OCI-LY7 (cell line): ENCODE data around the gene ZSCAN9. TPM values are rescaled to one million over a fixed set of nuclear protein-coding genes. Genes with fewer than 3 reads are reported as not detected.
A peak's percentile ranks its signal among the peaks of the same experiment; 100 is the strongest.

Source experiments
- Bru-seq: library from RNA; stranded (reverse); fragments of 400-500 nt; gene quantifications from one replicate; lab custom pipeline; 2021; lab: Mats Ljungman, UMichigan
- BruChase-seq, 2 experiments: library from RNA; stranded (reverse); fragments of 400-500 nt; gene quantifications; one replicate each; lab custom pipeline; 2021; lab: Mats Ljungman, UMichigan
- BruUV-seq: library from RNA; stranded (reverse); fragments of 400-500 nt; replicated peaks from 2 replicates; lab custom pipeline; 2021; lab: Mats Ljungman, UMichigan
- CTCF ChIA-PET: fragments of 300-600 bp; sonication (Branson Sonifier 250); formaldehyde crosslinking; loops from one replicate; lab custom pipeline; 2022; ENCODE audit warnings: antibody characterized with exemption; ENCODE audit not compliant: unreplicated experiment; lab: Charles Lee
- POLR2A ChIA-PET: fragments of 300-600 bp; sonication (Branson Sonifier 250); formaldehyde crosslinking; loops from one replicate; lab custom pipeline; 2022; ENCODE audit warnings: antibody characterized with exemption; lab: Charles Lee
- DNase-seq: peaks from one replicate; pipeline ENCODE4 v3.0.0-alpha.2; 2015; ENCODE audit warnings: low spot score
- H2AFZ ChIP-seq: fragments of 200-600 bp; sonication (generic), shearing (Covaris generic); 2 replicates; pipeline ENCODE4 v1.6.1; 2014; ENCODE audit warnings: mild to moderate bottlenecking, antibody characterized with exemption, low read length, moderate library complexity
- H3K27ac ChIP-seq: fragments of 200-600 bp; sonication (generic); 2 replicates; pipeline ENCODE4 v1.5.1; 2014; ENCODE audit warnings: mixed run types, low read depth, mild to moderate bottlenecking, moderate library complexity, low read length, inconsistent platforms; ENCODE audit not compliant: poor library complexity, severe bottlenecking
- H3K36me3 ChIP-seq: fragments of 200-600 bp; sonication (generic); 2 replicates; pipeline ENCODE4 v1.6.1; 2014; ENCODE audit warnings: mild to moderate bottlenecking, antibody characterized with exemption, low read length, moderate library complexity, mixed read lengths; ENCODE audit not compliant: insufficient read depth
- H3K4me1 ChIP-seq: fragments of 200-600 bp; sonication (generic); 2 replicates; pipeline ENCODE4 v1.5.1; 2014; ENCODE audit warnings: mild to moderate bottlenecking, low read length; ENCODE audit not compliant: insufficient read depth, poor library complexity, severe bottlenecking
- H3K4me2 ChIP-seq: fragments of 200-600 bp; sonication (generic); 2 replicates; pipeline ENCODE4 v1.6.1; 2014; ENCODE audit warnings: mild to moderate bottlenecking, low read length
- H3K4me3 ChIP-seq: fragments of 200-600 bp; sonication (generic); 2 replicates; pipeline ENCODE4 v1.5.1; 2014; ENCODE audit warnings: mild to moderate bottlenecking, low read depth, low read length; ENCODE audit not compliant: poor library complexity, severe bottlenecking
- H3K79me2 ChIP-seq: fragments of 200-600 bp; sonication (generic); 2 replicates; pipeline ENCODE4 v1.6.1; 2016; ENCODE audit warnings: low read depth, mild to moderate bottlenecking, low read length, moderate library complexity, mixed read lengths; ENCODE audit not compliant: insufficient read depth
- H3K9me2 ChIP-seq: fragments of 200-600 bp; sonication (generic); 2 replicates; pipeline ENCODE4 v1.6.1; 2016; ENCODE audit warnings: mild to moderate bottlenecking, low read length, mixed read lengths; ENCODE audit not compliant: insufficient read depth
- H3K9me3 ChIP-seq: fragments of 200-600 bp; sonication (generic); 2 replicates; pipeline ENCODE4 v1.6.1; 2014; ENCODE audit warnings: mild to moderate bottlenecking, mixed run types, low read length, mixed read lengths
- H4K20me1 ChIP-seq: fragments of 200-600 bp; sonication (generic); 2 replicates; pipeline ENCODE4 v1.6.1; 2014; ENCODE audit warnings: mild to moderate bottlenecking, antibody characterized with exemption, low read length, moderate library complexity, mixed read lengths; ENCODE audit not compliant: insufficient read depth
- CTCF ChIP-seq: fragments of 200-600 bp; sonication (generic); conservative IDR thresholded peaks from 2 replicates; pipeline ENCODE4 v1.5.1; 2014; ENCODE audit warnings: mild to moderate bottlenecking, antibody characterized with exemption, low read length, moderate library complexity, mixed read lengths
- EZH2phosphoT487 ChIP-seq: fragments of 200-600 bp; sonication (generic); IDR thresholded peaks from 2 replicates; pipeline ENCODE4 v1.6.1; 2018; ENCODE audit warnings: low read depth, borderline replicate concordance, mild to moderate bottlenecking, mixed run types, antibody characterized with exemption, low read length, moderate library complexity, mixed read lengths
- intact Hi-C: fragments of 100-400 bp; cut with micrococcal nuclease; formaldehyde crosslinking; loops from one replicate; pipeline ENCODE4 v1.10.0; 2022; ENCODE audit not compliant: unreplicated experiment
- long read RNA-seq: library from polyadenylated mRNA; stranded (forward); transcript quantifications from one replicate; pipeline ENCODE4 v2.0.0, GENCODE V29; 2022
- total RNA-seq, 2 experiments: library from RNA; depleted of rRNA in 1 of 2; stranded (reverse); fragments of >200 nt in 1 of 2; shearing (Covaris generic) in 1 of 2; gene quantifications; 2 replicates each; pipeline ENCODE4 v1.2.3, GENCODE V29; 2014 to 2022

ZSCAN9 gene
- total RNA-seq (2014; rRNA removed; shearing (Covaris generic)) (7.3 and 9.0 TPM in 2 replicates), total RNA-seq (2022) (3.1 and 7.0 TPM in 2 replicates), Bru-seq, nascent RNA (percentile 61 among the genes with signal in this experiment), BruChase-seq, experiment 1, labeled RNA remaining after a 6-hour chase (percentile 50 among the genes with signal in this experiment), BruChase-seq, experiment 2, labeled RNA remaining after a 2-hour chase (percentile 63 among the genes with signal in this experiment)
- long read RNA-seq, partial matches to known transcripts, result 1 of 1 reads
- long read RNA-seq, other reads (novel, unspliced or antisense), result 0 of 1 reads

GRCh38 chr6:28225056-28225834, at the start of gene ZSCAN9:
ZSCAN9 (plus strand) TSS chr6:28225275; CDS start chr6:28227085, 1,810 bp downstream.
- intact Hi-C loops, result no loop called here
- H4K20me1 ChIP-seq, result no peaks in the 10 kb centered on the region
- CTCF ChIA-PET, result no interaction called here
- TSS peak; percentile 66 for BruUV-seq
- peak within 1 kb of the TSS; percentile 83 for H3K4me3 ChIP-seq
- peak; percentile 76 for DNase-seq
- no peak for TF ChIP-seq EZH2phosphoT487
- no peak for TF ChIP-seq CTCF
- 0 out of 2 replicates have a peak, but pooled peaks cover 4% of the 10 kb centered on the region for H3K36me3 ChIP-seq
- peak within 1 kb of the TSS; percentile 72 for H3K4me2 ChIP-seq
- POLR2A ChIA-PET, result no interaction called here
- no peaks in the 10 kb centered on the region for H3K9me3 ChIP-seq
- H2AFZ ChIP-seq, result peak within 1 kb of the TSS; percentile 82
- H3K27ac ChIP-seq, result no peak within 1 kb of the TSS
- no peaks in the 10 kb centered on the region for H3K9me2 ChIP-seq
- peaks cover 5% of the 10 kb centered on the region for H3K4me1 ChIP-seq
- no peaks in the 10 kb centered on the region for H3K79me2 ChIP-seq

- BruUV-seq, result no TSS peak
- Histone ChIP-seq H2AFZ (no peak overlapping the region), H3K4me1 (no peaks in the 10 kb centered on the region), H3K4me3 (no peak overlapping the region), H3K27ac (no peak overlapping the region), H3K9me3 (no peaks in the 10 kb centered on the region), H3K79me2 (no peaks in the 10 kb centered on the region), H3K36me3 (no peaks in the 10 kb centered on the region), H4K20me1 (no peaks in the 10 kb centered on the region), H3K9me2 (no peaks in the 10 kb centered on the region), H3K4me2 (no peak overlapping the region)
- intact Hi-C loops, result no loop called here
- TF ChIP-seq CTCF (no peak), EZH2phosphoT487 (no peak)
- no peak for DNase-seq
- ChIA-PET CTCF (no interaction called here), POLR2A (no interaction called here)
These were observed 48.7 kb upstream of the ZSCAN9 start for GRCh38 chr6:28176373-28176772.

GRCh38 chr6:28182255-28182654, 42.8 kb upstream of the ZSCAN9 start:
- DNase-seq, result no peak
- intact Hi-C loops, result no loop called here
- ChIA-PET CTCF (no interaction called here), POLR2A (interaction anchor here (0.6 kb wide), 1 partner anchor 426 kb away, joined by 13 read pairs; no protein-coding TSS in a partner anchor)
- no peaks in the 10 kb centered on the region for H3K9me2 ChIP-seq
- no peaks in the 10 kb centered on the region for H3K79me2 ChIP-seq
- H3K4me3 ChIP-seq, result no peak overlapping the region
- TF ChIP-seq EZH2phosphoT487 (no peak), CTCF (no peak)
- no peaks in the 10 kb centered on the region for H4K20me1 ChIP-seq
- H2AFZ ChIP-seq, result no peak overlapping the region
- no peaks in the 10 kb centered on the region for H3K9me3 ChIP-seq
- H3K4me2 ChIP-seq, result no peak overlapping the region
- BruUV-seq, result no TSS peak
- no peak overlapping the region for H3K27ac ChIP-seq
- H3K4me1 ChIP-seq, result no peaks in the 10 kb centered on the region
- no peaks in the 10 kb centered on the region for H3K36me3 ChIP-seq
